ENCODE results near the gene RRP12. TPM values are rescaled to one million over a fixed set of nuclear protein-coding genes. Genes with fewer than 3 reads are reported as not detected.

The RRP12 gene
- total RNA-seq, 1 experiment from 2014 or later: 34.4 TPM

DNA sequence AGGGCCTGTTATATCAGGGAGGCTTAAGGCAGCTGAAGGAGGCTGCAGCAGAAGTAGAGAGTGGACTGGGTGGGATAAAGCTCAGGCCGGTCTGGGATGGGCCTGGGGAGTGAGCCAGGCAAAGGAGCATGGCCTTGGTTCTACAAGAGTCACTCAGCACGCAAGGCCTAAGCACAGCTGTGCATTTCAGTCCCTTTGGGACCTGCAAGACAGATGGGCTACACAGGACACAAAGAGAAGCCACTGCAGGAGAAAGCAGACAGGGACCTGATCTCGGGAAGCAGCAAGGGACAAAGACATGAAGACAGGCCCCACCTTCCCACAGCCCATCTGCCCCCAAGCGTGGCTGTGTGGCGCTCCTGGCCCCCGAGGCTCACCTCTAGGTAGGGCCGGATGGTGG lies 29.4 kb downstream of the RRP12 start:
- DNase-seq (no peak), ATAC-seq (no peak)
- no TSS peak for BruUV-seq (replicated peaks)
- H3K4me3 ChIP-seq (ENCODE audit: low read length): no peak overlapping the region
- H3K9me3 ChIP-seq (ENCODE audit: low read length): no peaks in the 10 kb centered on the region
- no peaks in the 10 kb centered on the region for H3K27me3 ChIP-seq (ENCODE audit: low read length)
- H4K20me1 ChIP-seq (ENCODE audit: low read length): no peaks in the 10 kb centered on the region
- no peaks in the 10 kb centered on the region for H3K9me2 ChIP-seq (replicated peaks; ENCODE audit: low read length)
- intact Hi-C loops (cut with micrococcal nuclease): no loop called here
- no peak for TF ChIP-seq EZH2 (IDR thresholded peaks at IDR 0.05; ENCODE audit: low read length, unreplicated experiment)
- TF ChIP-seq, protein P1, sequence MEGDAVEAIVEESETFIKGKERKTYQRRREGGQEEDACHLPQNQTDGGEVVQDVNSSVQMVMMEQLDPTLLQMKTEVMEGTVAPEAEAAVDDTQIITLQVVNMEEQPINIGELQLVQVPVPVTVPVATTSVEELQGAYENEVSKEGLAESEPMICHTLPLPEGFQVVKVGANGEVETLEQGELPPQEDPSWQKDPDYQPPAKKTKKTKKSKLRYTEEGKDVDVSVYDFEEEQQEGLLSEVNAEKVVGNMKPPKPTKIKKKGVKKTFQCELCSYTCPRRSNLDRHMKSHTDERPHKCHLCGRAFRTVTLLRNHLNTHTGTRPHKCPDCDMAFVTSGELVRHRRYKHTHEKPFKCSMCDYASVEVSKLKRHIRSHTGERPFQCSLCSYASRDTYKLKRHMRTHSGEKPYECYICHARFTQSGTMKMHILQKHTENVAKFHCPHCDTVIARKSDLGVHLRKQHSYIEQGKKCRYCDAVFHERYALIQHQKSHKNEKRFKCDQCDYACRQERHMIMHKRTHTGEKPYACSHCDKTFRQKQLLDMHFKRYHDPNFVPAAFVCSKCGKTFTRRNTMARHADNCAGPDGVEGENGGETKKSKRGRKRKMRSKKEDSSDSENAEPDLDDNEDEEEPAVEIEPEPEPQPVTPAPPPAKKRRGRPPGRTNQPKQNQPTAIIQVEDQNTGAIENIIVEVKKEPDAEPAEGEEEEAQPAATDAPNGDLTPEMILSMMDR (conservative IDR thresholded peaks at IDR 0.05; ENCODE audit: low read depth, low read length): no peak
- H3K27ac ChIP-seq (ENCODE audit: low read length): no peak overlapping the region
- ChIA-PET POLR2A (ENCODE audit: unreplicated experiment) (no interaction called here), CTCF (no interaction called here)
- H3K79me2 ChIP-seq (ENCODE audit: low read length): no peaks in the 10 kb centered on the region
- no peak overlapping the region for H3K4me2 ChIP-seq (ENCODE audit: low read length)
- H2AFZ ChIP-seq (ENCODE audit: low read length): no peak overlapping the region
- no peaks in the 10 kb centered on the region for H3F3A ChIP-seq (ENCODE audit: low read length, unreplicated experiment)
- H3K9ac ChIP-seq (ENCODE audit: low read length): no peak overlapping the region
- no peaks in the 10 kb centered on the region; the same call in 1 of the 2 replicates for H3K36me3 ChIP-seq (ENCODE audit: low read depth, low read length)
- H3K4me1 ChIP-seq (ENCODE audit: insufficient read depth, low read length): no peaks in the 10 kb centered on the region

DNA sequence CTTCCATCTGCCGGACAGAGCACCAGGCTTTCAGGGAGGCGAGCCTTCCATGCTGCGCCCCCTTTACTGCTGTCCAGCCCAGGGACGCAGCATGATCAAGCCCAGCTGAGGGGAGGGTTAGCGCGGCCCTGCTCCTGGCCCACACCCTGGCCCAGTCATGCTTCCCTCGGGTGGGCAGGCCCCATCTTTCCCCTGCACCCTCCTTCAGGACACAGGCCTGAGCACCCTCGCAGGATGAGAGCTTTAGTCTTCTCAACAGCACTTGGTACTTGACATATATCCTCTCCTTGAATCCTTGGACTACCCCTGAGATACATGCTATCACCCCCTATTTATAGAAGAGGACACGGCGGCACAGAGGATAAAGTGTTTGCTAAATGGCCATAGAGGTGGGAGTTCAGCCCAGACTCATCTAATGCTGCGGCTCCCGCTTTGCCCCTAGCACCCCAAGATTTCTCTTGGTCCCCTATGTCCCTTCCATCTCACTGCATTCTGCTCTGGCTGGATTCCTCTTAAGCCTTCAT lies 34.0 kb downstream of the RRP12 start:
- Histone ChIP-seq H3K79me2 (ENCODE audit: low read length) (no peaks in the 10 kb centered on the region), H3F3A (ENCODE audit: low read length, unreplicated experiment) (no peaks in the 10 kb centered on the region), H3K4me1 (ENCODE audit: insufficient read depth, low read length) (no peaks in the 10 kb centered on the region), H3K27me3 (ENCODE audit: low read length) (no peaks in the 10 kb centered on the region), H3K36me3 (ENCODE audit: low read depth, low read length) (no peaks in the 10 kb centered on the region; the same call in 1 of the 2 replicates), H3K9me2 (replicated peaks; ENCODE audit: low read length) (no peaks in the 10 kb centered on the region), H2AFZ (ENCODE audit: low read length) (no peak overlapping the region), H3K4me3 (ENCODE audit: low read length) (no peak overlapping the region), H4K20me1 (ENCODE audit: low read length) (no peaks in the 10 kb centered on the region), H3K9ac (ENCODE audit: low read length) (no peak overlapping the region), H3K4me2 (ENCODE audit: low read length) (no peak overlapping the region), H3K27ac (ENCODE audit: low read length) (no peak overlapping the region), H3K9me3 (ENCODE audit: low read length) (no peaks in the 10 kb centered on the region)
- BruUV-seq (replicated peaks): no TSS peak
- intact Hi-C loops (cut with micrococcal nuclease): no loop called here
- TF ChIP-seq, protein P1 (conservative IDR thresholded peaks at IDR 0.05; ENCODE audit: low read depth, low read length): no peak
- TF ChIP-seq EZH2phosphoT487 (IDR thresholded peaks at IDR 0.05; ENCODE audit: borderline replicate concordance, low read length) (no peak), EZH2 (IDR thresholded peaks at IDR 0.05; ENCODE audit: low read length, unreplicated experiment) (no peak)
- DNase-seq (no peak), ATAC-seq (no peak)
- POLR2A ChIA-PET (ENCODE audit: unreplicated experiment): no interaction called here
- CTCF ChIA-PET: no interaction called here

DNA sequence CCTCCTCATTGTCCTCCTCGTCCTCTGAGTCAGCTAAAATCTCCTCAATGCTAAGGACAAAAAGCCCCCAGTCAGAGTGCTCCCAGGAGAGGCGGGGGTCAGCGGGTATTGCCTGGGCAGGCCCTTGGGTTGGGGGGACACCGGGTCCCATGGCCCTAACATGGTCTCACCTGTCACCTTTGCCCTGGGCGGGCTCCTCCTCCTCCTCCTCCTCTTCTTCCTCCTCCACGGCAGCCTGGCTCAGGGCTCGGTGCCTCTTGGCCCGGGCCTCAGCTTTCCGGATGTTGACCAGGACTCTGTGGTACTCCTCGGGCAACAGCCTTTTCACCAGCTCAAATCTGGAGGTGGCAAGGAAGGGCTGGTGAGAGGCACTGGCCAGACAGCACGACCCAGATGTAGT lies 34.6 kb downstream of the RRP12 start:
- Histone ChIP-seq H4K20me1 (ENCODE audit: low read length) (no peaks in the 10 kb centered on the region), H2AFZ (ENCODE audit: low read length) (no peak overlapping the region), H3K4me2 (ENCODE audit: low read length) (no peak overlapping the region), H3K4me3 (ENCODE audit: low read length) (no peak overlapping the region), H3K9me3 (ENCODE audit: low read length) (no peaks in the 10 kb centered on the region), H3K79me2 (ENCODE audit: low read length) (no peaks in the 10 kb centered on the region), H3K36me3 (ENCODE audit: low read depth, low read length) (no peaks in the 10 kb centered on the region; the same call in 1 of the 2 replicates), H3K9ac (ENCODE audit: low read length) (no peak overlapping the region), H3K27me3 (ENCODE audit: low read length) (no peaks in the 10 kb centered on the region), H3F3A (ENCODE audit: low read length, unreplicated experiment) (no peaks in the 10 kb centered on the region), H3K27ac (ENCODE audit: low read length) (no peak overlapping the region), H3K4me1 (ENCODE audit: insufficient read depth, low read length) (no peaks in the 10 kb centered on the region), H3K9me2 (replicated peaks; ENCODE audit: low read length) (no peaks in the 10 kb centered on the region)
- BruUV-seq (replicated peaks): no TSS peak
- ChIA-PET POLR2A (ENCODE audit: unreplicated experiment) (no interaction called here), CTCF (no interaction called here)
- intact Hi-C loops (cut with micrococcal nuclease): no loop called here
- TF ChIP-seq EZH2 (IDR thresholded peaks at IDR 0.05; ENCODE audit: low read length, unreplicated experiment): no peak
- TF ChIP-seq, protein P1 (conservative IDR thresholded peaks at IDR 0.05; ENCODE audit: low read depth, low read length): no peak
- TF ChIP-seq EZH2phosphoT487 (IDR thresholded peaks at IDR 0.05; ENCODE audit: borderline replicate concordance, low read length): no peak
- DNase-seq: no peak
- no peak for ATAC-seq

Measured in PC-3 (cell line).